Measurements from ENCODE around the gene USP32. TPM values are rescaled to one million over a fixed set of nuclear protein-coding genes. Genes with fewer than 3 reads are reported as not detected.

The USP32 gene
- total RNA-seq, 1 donor from 2014 or later, result 59.6 TPM

- no peak for DNase-seq
- Mint-ChIP-seq H3K36me3 (ENCODE audit: unreplicated experiment) (no peaks in the 10 kb centered on the region), H3K27ac (ENCODE audit: unreplicated experiment) (no peak overlapping the region), H3K9me3 (ENCODE audit: unreplicated experiment) (no peaks in the 10 kb centered on the region), H3K4me3 (ENCODE audit: unreplicated experiment) (no peak overlapping the region), H3K4me1 (ENCODE audit: low read depth, unreplicated experiment) (no peaks in the 10 kb centered on the region), H3K27me3 (ENCODE audit: unreplicated experiment) (no peaks in the 10 kb centered on the region)
- no peak for TF ChIP-seq CTCF (IDR thresholded peaks at IDR 0.05; ENCODE audit: partially characterized antibody, unreplicated experiment)
Measured at GRCh38 chr17:60292697-60293096, 99.2 kb downstream of the USP32 start.

GRCh38 chr17:60284709-60285108 lies 107.2 kb downstream of the USP32 start:
- no peak overlapping the region for H3K27ac Mint-ChIP-seq (ENCODE audit: unreplicated experiment)
- no peak for DNase-seq
- H3K4me3 Mint-ChIP-seq (ENCODE audit: unreplicated experiment), result no peak overlapping the region
- H3K36me3 Mint-ChIP-seq (ENCODE audit: unreplicated experiment), result no peaks in the 10 kb centered on the region
- H3K4me1 Mint-ChIP-seq (ENCODE audit: low read depth, unreplicated experiment), result no peaks in the 10 kb centered on the region
- H3K9me3 Mint-ChIP-seq (ENCODE audit: unreplicated experiment), result peaks cover 1% of the 10 kb centered on the region
- TF ChIP-seq CTCF (IDR thresholded peaks at IDR 0.05; ENCODE audit: partially characterized antibody, unreplicated experiment), result no peak
- H3K27me3 Mint-ChIP-seq (ENCODE audit: unreplicated experiment), result no peaks in the 10 kb centered on the region

GRCh38 chr17:60283816-60284215 lies 108.1 kb downstream of the USP32 start:
- Mint-ChIP-seq H3K4me1 (ENCODE audit: low read depth, unreplicated experiment) (no peaks in the 10 kb centered on the region), H3K27ac (ENCODE audit: unreplicated experiment) (no peak overlapping the region), H3K9me3 (ENCODE audit: unreplicated experiment) (peaks cover 1% of the 10 kb centered on the region), H3K27me3 (ENCODE audit: unreplicated experiment) (no peaks in the 10 kb centered on the region), H3K4me3 (ENCODE audit: unreplicated experiment) (no peak overlapping the region), H3K36me3 (ENCODE audit: unreplicated experiment) (no peaks in the 10 kb centered on the region)
- DNase-seq, result no peak
- no peak for TF ChIP-seq CTCF (IDR thresholded peaks at IDR 0.05; ENCODE audit: partially characterized antibody, unreplicated experiment)

- Mint-ChIP-seq H3K27me3 (ENCODE audit: unreplicated experiment) (no peaks in the 10 kb centered on the region), H3K4me1 (ENCODE audit: low read depth, unreplicated experiment) (no peaks in the 10 kb centered on the region), H3K9me3 (ENCODE audit: unreplicated experiment) (peaks cover 1% of the 10 kb centered on the region), H3K27ac (ENCODE audit: unreplicated experiment) (no peak overlapping the region), H3K4me3 (ENCODE audit: unreplicated experiment) (no peak overlapping the region), H3K36me3 (ENCODE audit: unreplicated experiment) (no peaks in the 10 kb centered on the region)
- TF ChIP-seq CTCF (IDR thresholded peaks at IDR 0.05; ENCODE audit: partially characterized antibody, unreplicated experiment), result no peak
- DNase-seq, result no peak
Measured at GRCh38 chr17:60280673-60281072, 111.3 kb downstream of the USP32 start.

- Mint-ChIP-seq H3K27me3 (ENCODE audit: unreplicated experiment) (peaks cover 2% of the 10 kb centered on the region), H3K36me3 (ENCODE audit: unreplicated experiment) (no peaks in the 10 kb centered on the region), H3K9me3 (ENCODE audit: unreplicated experiment) (no peaks in the 10 kb centered on the region), H3K4me1 (ENCODE audit: low read depth, unreplicated experiment) (no peaks in the 10 kb centered on the region), H3K4me3 (ENCODE audit: unreplicated experiment) (no peak overlapping the region), H3K27ac (ENCODE audit: unreplicated experiment) (no peak overlapping the region)
- DNase-seq, result no peak
- TF ChIP-seq CTCF (IDR thresholded peaks at IDR 0.05; ENCODE audit: partially characterized antibody, unreplicated experiment), result no peak
Measured at GRCh38 chr17:60278237-60278636, 113.7 kb downstream of the USP32 start.
